PC-3 (cell line): ENCODE measurements around the gene NGF. TPM values are rescaled to one million over a fixed set of nuclear protein-coding genes. Genes with fewer than 3 reads are reported as not detected.

Experiments used
- ATAC-seq: fragments of 200-7000 bp; cut with Tn5 transposase; 2 replicates; pipeline ENCODE4 v1.9.1; 2020; ENCODE audit warnings: mild to moderate bottlenecking, moderate library complexity
- BruUV-seq: library from RNA; stranded (reverse); fragments of 400-500 nt; replicated peaks from 2 replicates; lab custom pipeline; 2021; lab: Mats Ljungman, UMichigan
- CTCF ChIA-PET: fragments of 300-600 bp; sonication (Branson Sonifier 250); formaldehyde crosslinking; loops from one replicate; lab custom pipeline; 2022; ENCODE audit warnings: antibody characterized with exemption; lab: Charles Lee
- POLR2A ChIA-PET: fragments of 300-600 bp; sonication (Branson Sonifier 250); formaldehyde crosslinking; loops from one replicate; lab custom pipeline; 2022; ENCODE audit warnings: antibody characterized with exemption; ENCODE audit not compliant: unreplicated experiment; lab: Charles Lee
- DNase-seq: peaks from one replicate; pipeline ENCODE4 v3.0.0-alpha.2; 2015
- H2AFZ ChIP-seq: fragments of 300-600 bp; sonication (generic); 2 replicates; pipeline ENCODE4 v1.6.0; 2016; ENCODE audit warnings: antibody characterized with exemption, low read length
- H3F3A ChIP-seq: fragments of 300-600 bp; sonication (generic); one replicate; pipeline ENCODE4 v1.6.0; 2017; ENCODE audit warnings: antibody characterized with exemption, low read length, control low read depth, mild to moderate bottlenecking; ENCODE audit not compliant: unreplicated experiment
- H3K27ac ChIP-seq: fragments of 300-600 bp; sonication (generic); 2 replicates; pipeline ENCODE4 v1.5.1; 2016; ENCODE audit warnings: mild to moderate bottlenecking, low read length
- H3K27me3 ChIP-seq: fragments of 300-600 bp; sonication (generic); 2 replicates; pipeline ENCODE4 v1.6.1; 2016; ENCODE audit warnings: low read length, mixed read lengths
- H3K36me3 ChIP-seq: fragments of 300-600 bp; sonication (generic); 2 replicates; pipeline ENCODE4 v1.6.1; 2016; ENCODE audit warnings: low read depth, mixed run types, low read length, mixed read lengths
- H3K4me1 ChIP-seq: fragments of 300-600 bp; sonication (generic); 2 replicates; pipeline ENCODE4 v1.5.1; 2016; ENCODE audit warnings: low read length; ENCODE audit not compliant: insufficient read depth
- H3K4me2 ChIP-seq: fragments of 300-600 bp; sonication (generic); 2 replicates; pipeline ENCODE4 v1.6.0; 2016; ENCODE audit warnings: low read length
- H3K4me3 ChIP-seq: fragments of 300-600 bp; sonication (generic); 2 replicates; pipeline ENCODE4 v1.5.1; 2016; ENCODE audit warnings: mild to moderate bottlenecking, low read length, mixed read lengths
- H3K79me2 ChIP-seq: fragments of 300-600 bp; sonication (generic); 2 replicates; pipeline ENCODE4 v1.6.1; 2017; ENCODE audit warnings: low read length, mixed read lengths
- H3K9ac ChIP-seq: fragments of 300-600 bp; sonication (generic); 2 replicates; pipeline ENCODE4 v1.6.0; 2016; ENCODE audit warnings: mild to moderate bottlenecking, low read length
- H3K9me2 ChIP-seq: fragments of 300-600 bp; sonication (generic); replicated peaks from 2 replicates; pipeline ENCODE4 v1.6.1; 2016; ENCODE audit warnings: mixed run types, low read length, mixed read lengths
- H3K9me3 ChIP-seq: fragments of 300-600 bp; sonication (generic); 2 replicates; pipeline ENCODE4 v1.6.1; 2016; ENCODE audit warnings: low read length, mixed read lengths
- H4K20me1 ChIP-seq: fragments of 300-600 bp; sonication (generic); 2 replicates; pipeline ENCODE4 v1.6.1; 2016; ENCODE audit warnings: low read length, mixed read lengths
- CTCF ChIP-seq: fragments of 300-600 bp; sonication (generic); conservative IDR thresholded peaks from 2 replicates; pipeline ENCODE4 v1.5.1; 2017; ENCODE audit warnings: antibody characterized with exemption, low read depth, mild to moderate bottlenecking, low read length
- EZH2 ChIP-seq: fragments of 300-600 bp; sonication (generic); IDR thresholded peaks from one replicate; pipeline ENCODE4 v1.6.1; 2017; ENCODE audit warnings: antibody characterized with exemption, mild to moderate bottlenecking, low read length; ENCODE audit not compliant: unreplicated experiment
- EZH2phosphoT487 ChIP-seq: fragments of 300-600 bp; sonication (generic); IDR thresholded peaks from 2 replicates; pipeline ENCODE4 v1.6.1; 2018; ENCODE audit warnings: mild to moderate bottlenecking, antibody characterized with exemption, low read length, borderline replicate concordance
- intact Hi-C: fragments of 100-400 bp; cut with micrococcal nuclease; formaldehyde crosslinking; loops from 2 replicates; pipeline ENCODE4 v1.9.0; 2023
- total RNA-seq: library from RNA; depleted of rRNA; stranded (reverse); fragments of >200 nt; gene quantifications from 2 replicates; pipeline ENCODE4 v1.2.3, GENCODE V29; 2014

The NGF gene
- total RNA-seq, 1 experiment from 2014 or later = 2.4 TPM

GRCh38 chr1:115365738-115366137 lies 27.7 kb upstream of the NGF start:
- Histone ChIP-seq H3K9me2 (no peaks in the 10 kb centered on the region), H3K27ac (no peak overlapping the region), H3K36me3 (no peaks in the 10 kb centered on the region), H3K4me2 (no peak overlapping the region), H3K79me2 (no peaks in the 10 kb centered on the region), H3K27me3 (no peaks in the 10 kb centered on the region), H2AFZ (no peak overlapping the region), H3K4me3 (no peak overlapping the region), H3K9me3 (no peaks in the 10 kb centered on the region), H3K9ac (no peak overlapping the region), H3K4me1 (no peaks in the 10 kb centered on the region), H3F3A (no peaks in the 10 kb centered on the region), H4K20me1 (no peaks in the 10 kb centered on the region)
- no peak for DNase-seq
- CTCF ChIA-PET = no interaction called here
- BruUV-seq = no TSS peak
- POLR2A ChIA-PET = no interaction called here
- no peak for ATAC-seq
- intact Hi-C loops = no loop called here
- no peak for TF ChIP-seq EZH2
- TF ChIP-seq CTCF = no peak
- no peak for TF ChIP-seq EZH2phosphoT487

DNA sequence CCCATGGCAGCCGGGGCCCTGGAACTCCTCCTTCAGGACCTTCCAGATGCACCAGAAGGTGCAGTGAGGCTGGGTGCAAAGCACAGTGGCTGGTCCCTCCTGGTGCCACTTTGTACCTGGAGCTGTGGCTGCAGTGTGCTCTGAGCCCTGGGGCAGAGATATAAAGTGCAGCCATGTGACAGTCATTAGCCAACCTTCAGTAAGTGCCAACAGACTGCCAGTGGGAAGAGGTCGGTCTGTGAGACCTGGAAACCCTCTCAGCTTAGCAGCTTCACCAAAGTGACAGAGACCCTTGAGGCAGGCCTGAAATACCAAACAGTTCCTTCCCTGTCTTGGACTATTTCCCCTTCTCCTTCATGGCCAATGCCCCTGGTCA lies 26.7 kb upstream of the NGF start:
- H3K4me2 ChIP-seq = no peak overlapping the region

More for the DNA sequence above, 26.7 kb upstream of the NGF start:
- H3K4me1 ChIP-seq = no peaks in the 10 kb centered on the region
- H3K9ac ChIP-seq = no peak overlapping the region
- CTCF ChIA-PET = no interaction called here
- no peak overlapping the region for H3K27ac ChIP-seq
- no peak overlapping the region for H2AFZ ChIP-seq
- H3K9me2 ChIP-seq = no peaks in the 10 kb centered on the region
- no peak for ATAC-seq
- H4K20me1 ChIP-seq = no peaks in the 10 kb centered on the region
- no peaks in the 10 kb centered on the region for H3K27me3 ChIP-seq
- intact Hi-C loops = no loop called here
- no peak for TF ChIP-seq CTCF
- TF ChIP-seq EZH2 = no peak
- no peak for TF ChIP-seq EZH2phosphoT487
- no peaks in the 10 kb centered on the region for H3K79me2 ChIP-seq
- no TSS peak for BruUV-seq
- no peak overlapping the region for H3K4me3 ChIP-seq
- DNase-seq = no peak
- POLR2A ChIA-PET = no interaction called here
- no peaks in the 10 kb centered on the region for H3K36me3 ChIP-seq
- no peaks in the 10 kb centered on the region for H3K9me3 ChIP-seq
- H3F3A ChIP-seq = no peaks in the 10 kb centered on the region
